SK-N-DZ (cell line): Measurements from ENCODE around the gene SPOCK1.

Experiments used
- DNase-seq: peaks from one replicate; pipeline ENCODE4 v3.0.0-alpha.2; 2015; ENCODE audit warnings: low spot score

Gene SPOCK1

DNA sequence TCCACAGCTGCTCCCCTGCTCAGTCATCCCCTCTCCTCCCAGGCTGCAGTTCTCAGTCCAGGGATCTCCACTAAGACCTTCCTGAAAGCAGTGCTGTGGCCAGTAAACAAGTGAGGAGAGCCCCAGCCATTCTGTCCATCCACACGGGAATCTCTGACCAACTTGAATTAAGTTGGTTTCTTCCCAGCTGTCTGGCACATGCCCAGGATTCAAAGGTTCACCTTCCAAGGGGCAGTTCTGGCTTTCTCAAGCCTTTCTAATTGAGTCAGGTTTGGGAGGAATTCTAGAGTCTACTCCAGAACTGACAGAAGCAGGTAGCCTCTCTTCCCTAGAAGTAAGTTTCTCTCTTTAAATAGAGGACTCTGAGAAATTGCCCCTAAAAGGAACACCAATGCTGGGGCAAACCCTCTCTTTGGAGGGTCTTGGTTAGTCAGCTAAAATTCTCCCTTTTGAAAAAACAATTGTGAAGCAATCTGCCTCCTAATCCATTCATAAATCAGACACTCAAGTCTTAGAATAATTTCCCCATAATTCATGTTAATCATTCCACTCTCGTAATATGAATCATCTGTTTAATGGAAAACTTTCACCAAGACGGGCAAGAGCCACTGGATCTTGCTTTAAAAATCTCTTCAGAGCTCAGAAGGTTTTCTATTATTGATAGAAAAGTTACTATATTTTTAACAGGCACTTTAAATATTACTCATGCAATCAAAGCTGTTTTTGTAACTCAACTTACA lies 133.8 kb downstream of the SPOCK1 start:
- no peak for DNase-seq

DNA sequence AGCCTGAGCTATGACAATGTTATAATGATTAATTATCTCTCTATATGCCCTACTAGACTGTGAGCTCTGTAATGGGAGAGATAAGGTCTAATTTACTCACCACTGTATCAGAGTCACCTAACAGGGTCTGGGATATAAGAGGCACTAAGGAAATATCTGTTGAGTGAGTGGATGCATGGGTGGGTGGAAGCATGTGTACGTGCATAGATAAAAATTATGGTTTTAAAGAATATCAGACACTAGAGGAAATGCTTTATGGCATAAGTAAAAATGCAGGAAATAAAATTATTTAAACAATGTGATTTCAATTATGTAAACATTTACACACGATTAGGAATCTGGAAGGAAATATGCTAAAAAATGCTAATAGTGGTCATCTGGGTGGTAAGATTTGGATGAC lies 137.8 kb downstream of the SPOCK1 start:
- DNase-seq: no peak

DNA sequence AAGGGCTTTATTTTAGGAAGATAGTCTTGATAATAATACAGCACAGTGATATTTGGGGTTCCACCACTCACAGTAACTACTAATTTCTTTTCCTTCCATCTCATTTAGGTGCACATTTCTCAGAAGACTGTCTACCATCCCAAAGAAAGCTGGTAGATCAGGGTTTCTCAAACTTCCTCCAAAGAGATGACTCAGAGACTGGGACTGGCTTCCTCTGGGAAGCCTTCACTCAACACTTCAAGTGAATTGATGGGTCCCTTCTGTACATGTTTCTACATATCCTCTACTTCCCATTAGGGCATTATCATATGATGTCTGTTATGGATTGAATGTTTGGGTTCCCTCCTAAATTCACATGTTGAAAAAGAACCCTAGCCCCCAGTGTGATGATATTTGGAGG lies 138.5 kb downstream of the SPOCK1 start:
- no peak for DNase-seq

DNA sequence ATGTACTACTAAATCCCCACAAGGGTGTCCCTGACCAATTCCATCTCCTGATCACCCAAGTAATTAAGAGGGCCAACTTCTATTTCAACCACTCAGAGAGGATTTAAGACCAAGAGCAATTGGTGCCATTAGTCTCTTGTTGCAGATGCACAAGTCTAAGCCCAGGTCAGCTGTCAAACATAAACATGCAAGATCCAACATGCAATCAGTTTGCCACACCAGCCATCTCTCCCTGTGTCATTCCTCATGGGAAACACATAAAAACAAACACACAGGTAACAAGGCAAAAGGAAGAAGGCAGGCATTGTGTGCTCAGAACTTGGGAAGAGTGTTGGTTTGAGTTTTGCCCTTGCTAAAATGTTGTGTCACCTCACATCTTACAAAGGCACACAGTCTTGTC lies 139.2 kb downstream of the SPOCK1 start:
- DNase-seq: no peak

DNA sequence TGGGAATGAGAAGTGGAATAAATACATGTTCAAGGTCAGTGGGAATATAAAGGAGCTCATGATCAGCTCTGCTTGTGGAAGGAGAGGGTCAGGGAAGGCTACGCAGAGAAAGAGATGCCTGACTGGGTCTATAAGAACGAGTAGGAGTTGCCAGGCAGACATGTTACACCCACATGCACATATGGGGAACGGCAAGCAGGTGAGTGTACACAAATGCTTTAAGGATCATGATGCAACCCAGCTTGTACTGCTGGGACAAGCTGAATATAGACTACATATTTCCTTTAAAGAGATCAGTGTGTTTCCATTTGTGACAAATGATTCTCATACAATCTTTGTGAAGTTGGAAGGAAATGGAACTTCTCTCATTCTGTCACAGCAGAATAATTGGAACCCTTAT lies 141.7 kb downstream of the SPOCK1 start:
- DNase-seq: no peak

DNA sequence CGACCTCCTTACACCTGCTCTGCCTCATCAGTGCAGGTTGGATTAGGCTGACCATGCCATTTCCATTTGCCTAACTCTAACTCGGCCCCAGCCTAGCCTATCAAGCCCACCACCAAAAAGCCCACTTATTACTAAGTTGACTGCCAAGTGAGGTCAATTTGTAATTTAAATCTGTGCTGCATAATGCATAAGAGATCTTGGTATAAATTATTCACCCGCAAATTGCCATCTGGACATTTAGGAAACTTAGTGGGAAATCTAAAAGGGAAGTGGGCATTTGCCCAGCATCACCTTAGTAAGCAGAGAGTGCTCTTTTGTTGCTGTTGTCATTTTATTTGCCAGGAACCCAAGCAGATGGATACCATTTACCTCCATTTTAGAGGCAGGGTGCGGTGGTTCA lies 143.0 kb downstream of the SPOCK1 start:
- no peak for DNase-seq

DNA sequence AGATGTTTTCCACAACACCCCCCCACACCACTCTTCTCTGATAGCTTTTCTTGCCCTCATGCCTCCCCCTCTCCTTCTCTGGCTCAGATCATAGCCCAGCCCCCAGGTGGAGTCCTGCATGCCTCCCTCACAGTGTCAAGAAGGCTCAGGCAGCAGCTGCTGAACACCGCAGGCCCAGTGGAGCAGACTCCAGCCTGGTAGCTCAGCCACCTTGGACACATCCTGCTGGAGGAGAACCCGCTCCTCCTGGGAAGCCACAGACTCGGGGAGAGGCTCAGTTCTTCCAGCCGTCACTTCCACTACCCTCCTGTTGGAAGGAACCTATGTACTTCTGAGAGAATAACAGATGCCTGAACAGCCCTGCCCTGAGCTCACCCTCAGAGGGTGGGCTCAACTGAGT lies 143.4 kb downstream of the SPOCK1 start:
- DNase-seq: no peak

DNA sequence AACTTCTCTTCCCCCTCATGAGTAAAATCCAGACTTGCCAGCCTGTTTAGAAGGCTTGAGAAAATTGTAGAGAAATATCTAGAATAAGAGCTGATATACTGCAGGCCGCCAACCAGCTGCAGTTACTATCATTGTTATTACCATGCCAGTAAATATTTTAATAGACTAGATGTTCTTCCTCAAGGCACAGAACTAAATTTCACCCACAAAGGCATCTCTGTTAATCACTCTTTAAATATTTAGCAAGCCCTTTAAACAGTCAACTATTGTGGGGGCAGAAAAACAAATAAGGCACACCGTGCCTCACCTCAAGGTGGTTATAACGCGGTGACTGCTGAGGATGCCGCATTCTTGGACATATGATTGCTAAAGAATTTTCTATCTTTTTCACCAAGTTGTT lies 147.0 kb downstream of the SPOCK1 start:
- no peak for DNase-seq

DNA sequence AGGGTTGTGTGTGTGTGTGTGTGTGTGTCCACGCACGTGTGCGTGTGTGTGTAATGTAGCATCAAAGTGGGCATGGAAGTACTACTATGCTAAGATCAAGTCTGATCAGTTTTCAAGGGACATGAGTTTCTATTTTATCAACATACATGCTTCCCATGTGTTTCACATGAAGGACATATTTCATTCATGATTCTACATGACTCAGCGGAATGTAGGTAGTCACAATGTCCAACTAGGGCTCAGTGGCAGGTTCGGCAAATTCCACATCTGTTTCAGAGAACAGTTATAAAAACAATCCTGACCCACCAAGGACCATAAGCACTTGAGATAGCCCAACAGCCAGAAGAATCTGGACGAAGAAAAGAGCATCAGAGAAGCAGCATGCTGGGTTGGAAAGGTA lies 148.3 kb downstream of the SPOCK1 start:
- DNase-seq: no peak

DNA sequence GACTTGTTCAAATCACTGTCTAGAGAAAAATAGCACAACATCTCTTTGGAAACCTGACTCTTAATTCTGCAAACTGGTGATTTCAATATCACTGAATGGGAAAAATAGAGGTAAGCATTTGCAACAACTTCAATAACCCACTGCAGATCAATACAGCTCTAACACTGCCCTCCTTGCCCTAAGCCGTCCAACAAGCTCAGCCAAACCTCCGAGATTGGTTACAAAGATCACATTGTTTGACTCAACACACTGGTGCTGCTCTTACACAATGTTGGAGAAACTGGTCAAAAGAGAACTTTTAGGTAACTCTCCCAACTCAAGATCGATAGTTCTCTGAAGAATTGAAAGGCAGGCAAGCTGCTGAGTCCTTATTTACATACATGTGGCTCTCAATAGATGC lies 150.4 kb downstream of the SPOCK1 start:
- no peak for DNase-seq

DNA sequence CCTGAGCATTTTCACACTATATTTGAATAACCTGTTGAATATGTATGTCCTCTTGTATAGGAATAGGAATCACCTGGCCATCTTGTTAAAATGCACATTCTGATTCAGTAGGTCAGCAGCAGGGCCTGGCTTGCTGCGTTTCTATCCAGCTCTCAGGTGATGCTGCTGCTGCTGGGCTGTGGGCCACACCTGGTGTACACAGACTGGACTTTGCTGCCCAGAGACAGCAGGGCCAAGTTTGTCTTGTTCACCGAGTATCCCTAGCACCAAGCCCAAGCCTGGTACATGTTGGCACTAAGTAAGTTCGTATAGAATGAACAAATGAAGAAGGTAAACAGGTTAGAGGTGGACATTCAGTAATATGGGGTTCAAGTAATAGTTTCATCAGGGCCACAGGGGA lies 151.3 kb downstream of the SPOCK1 start:
- no peak for DNase-seq

DNA sequence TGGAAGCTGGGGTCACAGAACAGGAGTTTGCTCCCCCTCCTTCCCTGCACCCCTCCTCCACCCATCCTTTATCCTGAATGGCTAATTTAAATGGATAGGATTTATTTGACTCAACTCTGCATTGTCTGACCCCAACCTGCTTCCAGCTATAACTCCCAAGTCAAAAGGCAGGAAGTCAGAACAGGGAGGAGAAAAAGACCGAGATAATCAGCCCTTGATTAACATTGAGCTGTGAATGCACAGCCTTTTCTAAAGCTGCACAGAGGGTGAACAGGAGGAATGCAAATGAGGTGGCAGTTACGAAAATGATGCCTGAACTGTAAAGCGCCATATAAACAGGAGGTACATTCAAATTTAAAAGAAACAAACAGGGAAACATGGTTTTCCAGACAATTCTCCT lies 152.8 kb downstream of the SPOCK1 start:
- DNase-seq: no peak

DNA sequence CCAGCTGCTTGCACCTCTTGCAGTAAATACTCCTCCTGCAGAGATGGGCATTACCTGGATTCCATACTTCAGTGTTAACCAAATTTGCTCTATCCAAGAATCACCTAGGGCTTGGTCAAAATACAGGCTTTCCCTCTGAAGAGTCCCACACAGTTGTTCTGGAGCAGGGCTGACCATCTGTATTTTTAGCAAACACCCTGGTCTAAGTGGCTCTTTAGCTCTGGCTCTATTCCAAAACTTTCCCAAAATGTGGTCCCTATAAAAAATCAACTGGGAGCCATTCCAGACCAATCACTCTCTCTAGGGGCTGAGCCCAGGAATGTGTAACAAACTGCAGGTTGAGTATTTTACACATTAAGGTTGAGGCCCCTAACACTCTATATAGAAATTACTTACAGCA lies 153.7 kb downstream of the SPOCK1 start:
- no peak for DNase-seq

DNA sequence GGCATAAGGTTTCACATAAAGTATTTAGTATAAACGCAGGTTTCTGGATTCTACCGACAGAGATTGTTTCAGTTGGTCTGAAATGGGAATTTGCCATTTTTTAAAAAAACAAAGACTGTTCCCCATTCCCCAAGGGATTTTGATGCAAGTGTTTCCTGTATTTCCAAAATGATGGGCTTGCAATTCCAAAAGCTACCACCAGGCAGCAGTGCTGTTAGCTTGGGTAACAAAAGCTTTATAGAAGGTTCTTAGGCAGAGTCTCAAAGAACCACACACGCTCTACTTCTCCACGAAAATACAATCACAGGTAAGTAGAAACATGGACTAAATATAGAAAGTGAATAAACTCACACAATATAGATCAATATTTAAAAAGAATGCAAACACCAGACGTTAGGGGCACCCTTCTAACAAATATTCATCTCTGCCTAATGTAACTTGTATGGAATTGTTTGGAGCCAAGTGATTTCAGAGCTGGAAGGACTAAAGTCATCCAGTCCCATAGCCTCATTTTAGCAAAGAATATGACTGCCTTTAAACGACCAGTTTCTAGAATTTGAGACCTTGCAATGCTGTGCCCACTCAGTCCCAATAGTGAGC lies 154.3 kb downstream of the SPOCK1 start:
- DNase-seq: peak; percentile 45

DNA sequence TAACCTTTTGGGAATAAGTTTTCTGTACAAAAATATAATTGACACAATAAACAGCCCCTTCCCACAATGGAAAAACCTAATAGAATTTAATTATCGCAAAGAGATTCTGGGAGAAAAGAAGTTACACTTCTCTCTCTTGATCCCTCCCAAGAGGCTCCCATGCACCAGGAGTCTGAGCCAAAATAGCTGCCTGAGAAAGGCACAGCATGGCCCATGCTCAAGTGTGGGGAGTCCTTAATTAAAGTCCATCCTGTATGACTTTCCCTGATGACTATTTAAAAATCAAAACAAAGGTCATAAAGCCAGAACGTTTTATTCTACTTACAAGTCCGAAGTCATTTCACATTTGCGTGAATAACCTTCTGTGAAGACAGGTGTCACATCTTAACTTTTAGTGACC lies 155.1 kb downstream of the SPOCK1 start:
- no peak for DNase-seq

DNA sequence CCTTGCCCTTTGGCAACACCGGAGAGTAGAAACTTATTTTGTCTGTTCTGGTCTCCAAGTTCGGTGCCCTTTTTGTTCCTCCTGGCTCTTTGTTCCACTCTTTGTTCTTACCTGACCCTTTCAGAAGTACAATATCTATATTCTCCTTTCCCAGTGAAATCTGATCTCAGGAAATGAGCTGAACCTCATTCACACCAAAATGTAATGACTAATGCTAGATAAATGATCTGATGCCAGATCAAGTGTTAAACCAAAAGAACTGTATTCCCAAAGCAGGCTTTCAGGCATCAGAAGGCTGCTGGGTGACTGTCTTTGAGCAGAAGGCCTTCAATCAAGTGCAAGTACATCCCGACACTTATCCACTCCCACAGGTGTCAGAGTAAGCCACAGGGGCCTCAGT lies 156.4 kb downstream of the SPOCK1 start:
- no peak for DNase-seq

DNA sequence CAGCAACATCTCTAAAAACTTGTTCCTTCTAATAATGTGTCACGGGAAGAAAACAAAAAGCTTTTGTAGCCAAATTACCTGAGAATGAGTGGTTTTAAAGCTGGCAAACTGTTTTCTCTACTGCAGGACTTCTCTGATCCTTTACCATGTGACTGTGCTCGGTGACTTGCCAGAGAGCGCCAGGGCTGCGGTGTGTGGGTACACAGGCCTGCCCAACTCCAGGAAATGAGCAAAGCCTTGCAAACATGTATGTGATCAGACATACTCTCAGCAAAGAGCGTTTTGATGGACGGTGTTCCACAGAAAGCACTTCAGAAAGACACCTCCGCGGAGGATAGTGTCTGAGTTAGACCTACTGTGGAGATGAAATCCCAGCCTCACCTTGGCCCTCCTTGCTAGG lies 157.3 kb downstream of the SPOCK1 start:
- DNase-seq: no peak

DNA sequence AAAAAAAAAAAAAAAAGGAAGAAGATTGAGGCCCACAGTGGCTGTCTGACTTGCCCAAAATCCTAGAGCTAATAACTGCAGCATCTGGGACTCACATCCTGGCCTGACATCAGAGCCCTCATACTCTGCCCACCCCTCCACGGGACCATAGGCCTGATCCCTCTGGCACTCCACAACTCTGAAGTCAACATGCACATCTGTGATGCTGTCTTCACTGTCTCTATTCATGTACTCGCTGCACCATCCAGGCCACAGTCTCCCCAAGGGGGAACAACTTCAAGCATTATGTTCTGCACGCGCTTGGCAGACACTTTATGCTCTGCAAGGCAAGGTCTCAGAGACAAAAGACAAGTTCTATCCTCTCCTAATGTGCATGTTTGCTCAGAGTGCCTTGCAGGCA lies 158.2 kb downstream of the SPOCK1 start:
- DNase-seq: no peak

DNA sequence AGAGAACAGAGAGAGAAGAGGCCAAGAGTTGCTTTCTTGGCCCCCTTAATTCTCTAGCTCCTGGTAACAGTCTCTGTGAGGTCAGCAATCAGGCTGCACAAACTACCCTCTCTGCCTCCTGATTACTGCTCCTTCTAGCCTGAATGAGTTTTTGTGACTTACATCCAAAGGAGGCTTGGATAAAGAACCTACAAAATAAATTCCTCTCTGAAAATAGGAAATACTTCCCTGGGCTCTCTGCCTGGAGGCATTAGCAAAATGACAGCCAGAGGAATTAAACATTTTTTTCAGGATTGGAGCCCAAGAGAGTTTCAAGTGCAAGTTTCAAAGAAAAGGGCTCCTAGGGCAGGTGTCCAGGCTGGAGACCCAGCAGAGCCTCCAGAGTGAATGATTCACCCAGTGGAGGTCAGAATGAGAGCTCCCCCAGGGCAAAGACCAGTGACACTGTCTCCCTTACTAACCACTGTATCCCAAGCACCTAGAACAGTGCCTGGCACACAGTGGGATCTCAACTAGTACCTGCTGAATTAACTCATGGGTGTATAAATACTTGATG lies 162.5 kb downstream of the SPOCK1 start:
- no peak for DNase-seq

DNA sequence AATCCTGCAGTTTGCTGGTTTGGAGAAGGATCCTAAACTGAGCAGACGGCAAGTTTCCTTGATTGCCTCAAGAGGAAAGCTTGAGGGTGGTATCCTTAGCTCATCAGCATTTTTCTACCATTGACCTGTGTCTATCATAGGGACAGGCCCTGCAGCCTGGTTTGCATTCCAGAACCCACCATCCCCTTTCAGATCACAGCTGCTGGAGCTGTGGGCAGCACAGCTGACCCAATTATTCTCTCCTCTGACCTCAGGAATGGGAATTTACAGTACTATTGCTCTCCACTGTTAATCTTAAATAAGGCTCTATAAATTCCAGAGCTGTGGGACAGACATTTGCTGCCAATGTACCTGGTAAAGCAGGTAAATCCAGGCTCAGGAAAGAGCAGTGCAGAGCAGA lies 163.0 kb downstream of the SPOCK1 start:
- no peak for DNase-seq

DNA sequence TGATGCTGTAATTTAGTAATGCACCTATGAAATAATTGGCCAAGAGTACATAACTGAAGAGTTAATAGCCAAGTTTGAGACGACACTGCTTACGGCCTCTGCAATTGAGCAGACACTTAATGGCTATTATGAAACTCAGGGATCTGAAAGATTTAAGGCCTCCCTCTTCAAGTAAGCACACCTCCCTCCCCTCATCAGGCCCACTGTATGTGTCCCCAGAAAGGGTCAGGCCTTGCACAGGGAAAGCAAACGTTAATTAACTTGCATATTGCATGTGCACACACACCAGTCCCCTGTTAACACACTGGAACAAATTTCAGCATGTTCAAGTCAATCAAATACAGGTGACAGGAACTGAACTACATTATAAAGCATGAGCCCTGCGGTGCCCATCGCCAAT lies 163.6 kb downstream of the SPOCK1 start:
- DNase-seq: no peak

DNA sequence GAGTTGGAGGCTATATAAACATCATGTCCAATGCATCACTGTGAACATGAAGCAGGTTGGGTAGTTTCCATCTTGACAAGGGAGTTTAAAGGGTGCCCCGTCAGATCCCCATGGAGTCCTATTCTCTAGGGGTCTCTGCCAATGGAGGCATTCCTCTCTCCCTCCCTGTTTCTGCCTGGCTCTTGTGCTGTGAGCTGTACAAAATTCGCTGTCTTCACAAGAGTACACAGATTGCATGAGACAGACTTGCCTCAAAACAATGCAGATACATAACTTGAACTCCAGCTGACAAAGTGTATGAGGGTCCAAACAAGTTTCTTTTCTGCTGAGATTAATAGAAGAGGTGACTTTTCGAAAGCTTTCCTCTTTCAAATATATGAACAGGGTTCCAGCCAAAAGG lies 165.2 kb downstream of the SPOCK1 start:
- no peak for DNase-seq

DNA sequence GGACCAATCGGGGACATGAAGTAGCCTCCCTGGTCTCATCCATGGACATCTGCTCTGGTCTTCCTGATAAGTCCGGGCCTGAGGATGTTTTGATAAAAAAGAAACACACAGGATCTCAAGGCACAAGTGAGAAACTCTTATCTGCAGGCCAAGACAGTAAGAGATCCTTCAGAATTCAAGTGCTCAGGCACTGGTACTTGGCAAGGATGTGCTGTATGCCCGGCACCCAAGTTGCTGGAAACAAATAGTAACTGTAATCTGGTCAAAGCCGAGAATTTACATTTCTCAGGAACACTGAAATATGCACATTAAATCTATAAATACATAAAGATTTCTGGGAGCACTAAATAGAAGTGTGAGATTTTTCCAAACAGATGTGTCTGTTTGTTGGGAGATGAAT lies 165.7 kb downstream of the SPOCK1 start:
- no peak for DNase-seq

DNA sequence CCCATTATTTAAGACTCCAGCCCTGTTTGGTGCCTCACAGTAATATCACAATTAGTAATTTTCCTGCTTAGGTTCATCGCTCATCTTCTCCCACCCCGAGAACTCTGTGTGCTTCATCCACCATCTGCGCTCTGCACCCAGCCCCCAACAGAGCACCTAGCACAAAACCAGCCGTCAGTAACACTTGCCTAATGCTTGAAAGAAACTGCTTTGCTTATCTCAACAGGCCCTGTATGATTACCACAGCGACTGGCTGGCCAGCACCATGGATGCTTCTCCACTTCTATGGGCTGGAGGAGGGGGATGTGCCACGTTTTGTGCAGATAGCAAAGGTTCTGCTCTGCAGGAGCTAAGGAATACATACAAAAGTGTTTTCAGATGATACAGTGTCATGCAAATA lies 166.8 kb downstream of the SPOCK1 start:
- no peak for DNase-seq
